Activated CD4-positive, CD25-positive, alpha-beta regulatory T cell (primary cell): ENCODE results near the gene SLC28A2.
"Not testable (repeated sequence)": the region's sequence is repeated elsewhere in the genome, so short reads cannot be mapped to it uniquely, and the experiment has no call there.

ENCODE experiments used
- DNase-seq, 4 experiments: peaks; one replicate each; lab custom pipeline; 2025; lab: John Stamatoyannopoulos, UW

SLC28A2 gene

DNA sequence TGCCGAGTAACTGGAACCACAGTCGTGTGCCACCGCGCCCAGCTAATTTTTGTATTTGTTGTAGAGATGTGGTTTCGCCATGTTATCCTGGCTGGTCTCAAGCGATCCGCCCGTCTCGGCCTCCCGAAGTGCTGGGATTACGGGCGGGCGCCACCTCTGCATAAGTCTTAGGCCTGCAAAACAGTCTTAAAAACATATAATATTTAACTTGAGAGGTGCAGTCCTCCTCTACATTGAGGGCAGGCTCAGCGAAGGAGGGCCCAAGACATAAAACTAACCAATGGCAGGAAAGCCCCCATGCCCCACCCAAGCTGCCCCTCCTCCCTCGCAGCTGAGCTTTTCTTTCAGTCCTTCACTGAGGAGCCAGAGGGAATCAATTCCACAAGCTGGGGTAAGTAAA is at the start of gene SLC28A2:
SLC28A2 (plus strand) TSS at position 347 of the 400 bp plus-strand sequence. CDS start 982 bp downstream, outside the sequence.
- no peak for DNase-seq

DNA sequence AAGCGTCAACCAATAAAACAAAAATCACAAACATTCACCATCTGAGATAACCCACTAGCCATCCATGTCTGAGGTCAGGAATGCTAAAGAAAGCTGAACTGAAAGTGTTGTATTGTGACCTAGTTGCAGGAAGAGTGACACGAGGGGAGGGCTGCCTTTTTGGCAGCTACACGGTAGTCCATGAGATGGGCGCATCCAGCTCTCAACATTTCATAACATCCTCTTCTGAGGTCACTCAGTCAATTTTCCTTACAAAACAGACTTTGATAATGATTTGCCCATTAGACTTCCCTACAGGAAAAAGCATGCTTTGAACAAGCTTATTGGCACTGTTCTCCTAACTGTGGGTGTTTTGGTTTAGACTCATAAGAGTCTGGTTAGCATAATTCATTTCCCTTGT is 48.9 kb upstream of the SLC28A2 start:
- no peak for DNase-seq

DNA sequence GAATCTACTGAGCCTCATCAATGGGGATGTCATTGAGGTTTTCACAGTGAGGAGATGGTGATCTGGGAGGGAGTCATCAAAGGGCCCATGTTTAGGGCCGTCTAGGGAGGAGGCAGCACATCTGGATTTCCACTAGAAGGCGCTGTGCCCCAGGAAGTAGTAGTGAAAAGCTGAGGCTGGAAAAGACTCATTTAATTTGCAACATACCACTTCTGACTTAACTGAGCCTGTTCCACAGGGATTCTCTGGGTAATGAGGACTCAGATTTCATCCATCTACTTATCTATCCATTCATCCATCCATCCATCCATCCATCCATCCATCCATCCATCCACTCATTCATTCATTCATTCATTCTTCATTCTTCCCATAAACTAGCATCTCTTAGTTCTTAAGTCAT is 46.8 kb upstream of the SLC28A2 start:
- DNase-seq: peak in 2 of 4 experiments; percentile 11 to 32

- DNase-seq: no peak
Observed at GRCh38 chr15:45212493-45212892, 39.5 kb upstream of the SLC28A2 start.

DNA sequence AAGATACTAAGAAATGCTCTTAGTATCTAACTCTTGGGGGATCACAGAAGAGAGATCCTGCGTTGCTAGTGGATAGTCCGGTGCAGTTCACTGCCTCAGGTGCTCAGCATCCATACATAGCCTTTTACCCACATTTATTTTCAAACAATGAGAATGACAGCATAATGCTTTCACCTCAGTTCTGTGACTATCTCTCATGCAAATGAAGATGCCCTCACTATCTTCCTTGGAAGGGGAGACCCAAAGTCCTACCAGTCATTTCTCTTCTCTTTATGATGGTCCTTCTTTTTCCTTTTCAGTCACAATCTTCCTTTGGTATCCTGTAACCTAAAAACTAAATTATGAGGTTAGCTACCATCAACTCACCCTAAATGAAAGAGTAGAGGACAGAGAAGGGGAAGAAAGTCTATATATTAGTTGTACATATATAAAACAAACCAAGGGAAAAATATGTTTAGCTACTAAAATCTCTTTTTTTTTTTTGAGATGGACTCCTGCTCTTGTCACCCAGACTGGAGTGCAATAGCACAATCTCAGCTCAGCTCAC is 30.9 kb upstream of the SLC28A2 start:
- DNase-seq: no peak

GRCh38 chr15:45221967-45222366 is 30.1 kb upstream of the SLC28A2 start:
- no peak for DNase-seq

GRCh38 chr15:45224621-45225217 is 27.3 kb upstream of the SLC28A2 start:
- no peak for DNase-seq

GRCh38 chr15:45225506-45226273 is 26.3 kb upstream of the SLC28A2 start:
- no peak for DNase-seq

DNA sequence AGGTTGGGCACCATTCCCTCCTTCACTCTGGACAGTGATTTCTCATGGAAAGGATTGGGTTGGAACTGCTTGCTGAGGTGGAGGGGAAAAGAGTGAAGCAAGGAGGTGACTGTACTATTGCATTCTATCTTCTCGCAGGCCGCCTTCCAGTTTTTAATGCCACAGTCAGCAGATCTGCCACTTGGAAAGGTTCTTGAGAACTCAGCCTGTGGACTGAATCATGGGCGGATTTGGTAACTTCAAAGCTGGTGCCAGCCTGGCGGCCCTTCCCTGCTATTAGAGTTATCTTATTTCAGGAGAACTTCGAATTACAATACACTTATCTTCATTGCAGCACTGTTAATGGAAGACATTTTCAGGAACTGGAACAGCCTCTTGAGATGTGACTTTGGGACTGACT is 23.1 kb upstream of the SLC28A2 start:
- no peak for DNase-seq

DNA sequence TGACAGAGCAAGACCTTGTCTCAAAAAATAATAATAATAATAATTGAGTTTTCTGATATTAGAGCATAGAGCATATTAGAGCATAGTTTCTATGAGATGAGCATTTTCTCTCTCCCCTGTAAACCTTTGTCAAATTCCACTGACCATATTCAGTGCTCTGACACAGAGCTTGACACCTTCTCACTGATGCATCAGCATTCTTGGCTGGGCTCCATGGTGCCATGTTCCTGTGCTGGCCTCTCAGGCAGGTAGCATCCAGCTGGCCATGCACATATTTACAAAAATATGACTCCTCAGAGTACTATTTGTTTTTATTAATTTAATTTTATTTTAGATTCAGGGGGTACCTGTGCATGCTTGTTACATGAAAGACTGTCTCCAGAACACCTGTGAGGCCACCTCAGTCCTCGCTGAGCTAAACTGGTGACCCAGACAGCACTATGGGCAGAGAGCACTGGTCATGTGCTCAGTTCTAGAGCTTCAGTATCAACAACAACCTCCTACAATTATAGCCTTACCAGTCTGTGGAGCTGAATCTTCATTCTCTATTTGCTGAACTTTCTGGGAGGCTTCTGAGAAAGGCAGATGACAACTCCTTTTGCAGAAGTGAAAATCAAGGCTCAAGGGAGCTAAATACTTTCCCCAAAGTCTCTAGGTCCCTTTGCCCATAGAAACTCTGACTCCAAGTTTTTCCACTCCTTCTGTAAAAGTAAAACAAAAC is 21.6 kb upstream of the SLC28A2 start:
- DNase-seq: no peak

DNA sequence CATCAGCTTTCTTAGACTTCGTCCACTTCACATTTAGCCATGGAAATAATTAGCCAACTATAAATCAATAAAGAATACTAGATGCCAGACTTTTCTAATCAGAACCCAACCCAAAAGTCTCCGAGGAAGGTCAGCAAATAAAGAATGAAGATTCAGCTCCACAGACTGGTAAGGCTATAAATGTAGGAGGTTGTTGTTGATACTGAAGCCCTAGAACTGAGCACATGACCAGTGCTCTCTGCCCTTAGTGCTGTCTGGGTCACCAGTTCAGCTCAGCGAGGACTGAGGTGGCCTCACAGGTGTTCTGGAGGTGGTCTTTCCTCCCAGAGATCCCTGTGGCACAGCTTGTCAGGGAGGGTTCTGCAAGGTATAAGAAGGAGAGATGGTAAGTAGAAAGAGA is 20.9 kb upstream of the SLC28A2 start:
- DNase-seq: no peak

- no peak for DNase-seq
Observed at GRCh38 chr15:45231864-45232562, 20.0 kb upstream of the SLC28A2 start.

- no peak for DNase-seq
Observed at GRCh38 chr15:45234562-45235235, 17.3 kb upstream of the SLC28A2 start.

DNA sequence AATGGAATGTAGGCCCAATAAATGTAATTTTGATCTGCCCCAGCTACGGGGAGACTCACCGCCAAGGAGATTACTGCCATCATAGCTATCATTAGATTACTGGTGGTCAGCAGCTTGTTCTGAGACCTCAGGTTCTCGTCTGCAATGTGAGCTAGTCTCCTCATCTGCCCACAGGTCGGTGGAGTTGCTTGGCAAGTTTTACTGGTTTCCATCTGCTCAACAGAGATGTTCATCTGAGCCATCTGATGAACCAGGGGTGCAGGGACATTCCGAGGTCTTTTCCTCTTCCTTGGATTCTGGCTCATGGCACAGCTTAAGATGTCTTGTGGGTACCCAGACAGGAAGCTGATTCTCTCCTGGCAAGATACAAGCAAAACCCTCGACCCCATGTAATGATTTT is 15.2 kb upstream of the SLC28A2 start:
- not testable (repeated sequence) for DNase-seq

DNA sequence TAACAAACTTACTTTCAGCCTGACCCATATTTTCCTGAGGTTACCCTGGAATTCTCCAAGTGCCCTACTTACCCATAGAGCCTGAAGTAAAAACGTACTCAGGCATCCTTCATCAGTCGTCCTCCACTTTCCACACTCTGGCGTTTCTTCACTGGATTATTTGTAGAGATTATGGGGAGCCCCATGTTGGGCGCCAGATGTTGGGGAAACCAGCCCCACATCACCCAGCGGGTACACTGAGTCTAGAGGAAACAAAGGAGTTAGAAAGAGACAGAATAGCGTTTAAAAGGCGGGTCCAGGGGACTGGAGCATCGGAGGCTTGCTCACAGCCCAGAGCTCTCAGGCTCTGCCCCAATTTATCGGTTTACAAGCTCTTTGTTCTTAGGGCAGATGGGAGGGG is 9.7 kb upstream of the SLC28A2 start:
- DNase-seq: no peak

DNA sequence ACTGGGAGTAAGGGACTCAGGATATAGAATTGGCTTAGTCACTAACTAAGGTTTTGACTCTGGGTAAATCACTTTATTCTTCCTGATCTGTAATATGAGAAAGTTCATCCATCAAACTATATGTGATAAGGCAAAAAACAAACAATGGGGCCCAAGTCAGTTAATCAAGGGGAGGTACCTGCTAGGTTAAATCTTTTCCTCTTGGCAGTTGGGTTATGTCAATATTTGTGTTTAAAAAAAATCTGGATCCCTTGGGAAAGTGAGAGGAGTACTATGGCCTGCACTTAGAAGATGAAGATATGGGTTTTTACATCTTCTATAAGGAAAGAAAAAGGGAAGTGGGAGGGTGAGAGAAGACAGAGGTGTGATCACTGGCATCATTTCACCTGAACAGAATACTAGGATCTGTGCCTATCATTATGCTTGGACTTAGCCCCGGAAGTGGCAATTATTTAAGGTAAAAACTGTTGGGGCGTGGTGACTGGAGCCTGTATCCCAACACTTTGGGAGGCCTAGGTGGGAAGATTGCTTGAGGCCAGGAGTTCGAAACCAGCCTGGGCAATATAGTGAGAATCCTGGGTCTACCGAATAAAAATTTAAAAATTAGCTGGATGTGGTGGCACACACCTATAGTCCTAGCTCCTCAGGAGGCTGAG is 2.8 kb upstream of the SLC28A2 start:
- DNase-seq: no peak

DNA sequence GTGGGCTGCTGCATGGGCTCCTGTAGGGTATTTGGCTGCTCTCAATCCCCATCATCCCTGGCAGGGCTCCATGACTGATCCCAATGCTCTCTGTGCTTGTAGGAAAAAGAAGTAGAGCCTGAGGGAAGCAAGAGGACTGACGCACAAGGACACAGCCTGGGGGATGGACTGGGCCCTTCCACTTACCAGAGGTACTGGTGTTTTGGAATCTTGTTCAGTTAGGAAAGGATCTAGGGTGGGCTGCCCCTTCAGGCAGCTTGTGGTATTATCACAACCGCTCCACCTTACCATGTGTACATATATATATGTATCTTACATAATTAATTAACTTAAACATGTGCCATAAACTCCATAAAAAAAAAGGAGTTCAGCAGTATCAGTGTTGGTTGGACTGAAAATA is 1.3 kb downstream of the SLC28A2 start:
- DNase-seq: no peak

DNA sequence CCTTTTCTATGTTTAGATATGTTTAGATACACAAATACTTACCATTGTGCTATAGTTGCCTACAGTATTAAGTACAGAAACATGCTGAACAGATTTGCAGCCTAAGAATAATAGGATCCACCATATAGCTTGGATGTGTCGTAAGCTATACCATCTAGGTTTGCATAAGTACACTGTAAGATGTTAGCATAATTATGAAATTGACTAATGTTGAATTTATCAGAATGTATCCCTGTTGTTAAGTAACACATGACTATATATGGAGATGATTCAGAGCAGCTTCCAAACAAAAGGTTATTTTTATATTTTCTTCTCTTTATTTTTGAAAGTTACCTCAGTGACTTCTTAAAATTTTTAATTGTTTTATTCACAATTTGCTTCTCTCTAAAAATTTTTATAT is 2.4 kb downstream of the SLC28A2 start:
- DNase-seq: no peak

- not testable (repeated sequence) for DNase-seq
Observed at GRCh38 chr15:45254824-45255223, 2.8 kb downstream of the SLC28A2 start.

- DNase-seq: no peak
Observed at GRCh38 chr15:45259796-45260195, 7.8 kb downstream of the SLC28A2 start.

DNA sequence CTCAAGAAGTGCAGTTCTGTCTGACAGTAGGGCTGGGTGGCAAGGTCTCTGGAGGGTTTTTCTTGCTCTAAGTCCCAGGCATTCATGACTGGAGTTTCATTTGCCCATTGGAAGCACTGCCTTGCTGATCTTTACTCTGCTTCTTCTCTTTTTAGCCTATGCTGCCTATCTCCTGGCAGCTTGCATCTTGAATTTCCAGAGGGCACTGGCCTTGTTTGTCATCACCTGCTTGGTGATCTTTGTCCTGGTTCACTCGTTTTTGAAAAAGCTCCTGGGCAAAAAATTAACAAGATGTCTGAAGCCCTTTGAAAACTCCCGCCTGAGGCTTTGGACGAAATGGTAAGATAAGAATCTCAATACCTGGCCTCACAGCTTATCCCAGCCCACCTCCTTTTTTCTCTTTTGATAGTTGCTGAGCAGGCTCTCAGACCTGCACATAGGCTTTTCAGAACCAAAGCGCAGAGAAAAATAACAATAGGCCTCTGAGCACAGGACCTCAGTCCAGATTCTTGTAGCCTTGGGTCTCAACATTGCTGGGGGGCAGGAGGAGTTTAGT is 10.9 kb downstream of the SLC28A2 start:
- DNase-seq: no peak
